B cell (primary cell): ENCODE data around the gene PRKAG2. TPM values are rescaled to one million over a fixed set of nuclear protein-coding genes. Genes with fewer than 3 reads are reported as not detected.

ENCODE experiments used
- ATAC-seq: fragments of 200-7000 bp; cut with Tn5 transposase; one replicate; pipeline ENCODE4 v1.10.0; 2021; ENCODE audit warnings: low read depth, mild to moderate bottlenecking, moderate number of reproducible peaks, moderate library complexity
- CTCF ChIA-PET: fragments of 350-600 bp; sonication (Branson Sonifier 250); formaldehyde crosslinking; loops from one replicate; lab custom pipeline; 2021; ENCODE audit warnings: antibody characterized with exemption, inconsistent platforms; lab: Charles Lee
- POLR2A ChIA-PET: fragments of 350-600 bp; sonication (Branson Sonifier 250); formaldehyde crosslinking; loops from one replicate; lab custom pipeline; 2021; ENCODE audit warnings: antibody characterized with exemption; lab: Charles Lee
- DNase-seq: peaks from one replicate; pipeline ENCODE4 v3.0.0; 2013
- H2AFZ ChIP-seq: 2 replicates; pipeline ENCODE4 v1.6.1; 2012; ENCODE audit warnings: mild to moderate bottlenecking, low read depth, low read length; ENCODE audit not compliant: insufficient read depth, poor library complexity, severe bottlenecking
- H3K27ac ChIP-seq, 2 donors: 1 replicate in 1 of 2; 2 replicates in 1 of 2; pipeline ENCODE4 v1.5.1; 2012 to 2013; ENCODE audit warnings: low read length in 2 of 2, mild to moderate bottlenecking in 2 of 2, moderate library complexity in 1 of 2
- H3K27me3 ChIP-seq, 4 experiments: fragments of 200-600 bp in 1 of 4; sonication (generic) in 1 of 4; replicated peaks in 1 of 4; 1 replicate in 2 of 4; 2 replicates in 2 of 4; pipeline versions ENCODE4 v1.6.1 to v1.7.0; 2013 to 2016; ENCODE audit warnings: low read length in 3 of 4, mild to moderate bottlenecking in 2 of 4, mixed read lengths in 1 of 4, moderate library complexity in 1 of 4; ENCODE audit not compliant: insufficient read depth in 4 of 4, control insufficient read depth in 3 of 4; ENCODE audit errors: control extremely low read depth in 1 of 4
- H3K36me3 ChIP-seq, 2 experiments: replicated peaks in 1 of 2; 1 replicate in 1 of 2; 2 replicates in 1 of 2; pipeline versions ENCODE4 v1.6.1 to v1.7.1; 2013; ENCODE audit warnings: low read length in 1 of 2; ENCODE audit not compliant: insufficient read depth in 2 of 2, control insufficient read depth in 1 of 2; ENCODE audit errors: control extremely low read depth in 1 of 2, extremely low read depth in 1 of 2
- H3K4me1 ChIP-seq, 2 donors: fragments of 200-600 bp in 1 of 2; sonication (generic) in 1 of 2; 1 replicate in 1 of 2; 2 replicates in 1 of 2; pipeline versions ENCODE4 v1.5.1 to v1.6.1; 2013 to 2017; ENCODE audit warnings: low read length in 2 of 2; ENCODE audit not compliant: control insufficient read depth in 2 of 2, insufficient read depth in 2 of 2
- H3K4me2 ChIP-seq: replicated peaks from 2 replicates; pipeline ENCODE3; 2012; ENCODE audit warnings: mild to moderate bottlenecking, low read depth, low read length; ENCODE audit not compliant: poor library complexity, severe bottlenecking
- H3K4me3 ChIP-seq, 5 experiments: fragments of 200-600 bp in 1 of 5; sonication (generic) in 1 of 5; 1 replicate in 3 of 5; 2 replicates in 2 of 5; pipeline versions ENCODE4 v1.5.1 to v1.7.0; 2011 to 2016; ENCODE audit warnings: low read length in 4 of 5, mild to moderate bottlenecking in 4 of 5, low read depth in 2 of 5, control low read depth in 1 of 5, moderate library complexity in 1 of 5; ENCODE audit not compliant: insufficient read depth in 1 of 5; ENCODE audit errors: control extremely low read depth in 1 of 5, extremely low read depth in 1 of 5
- H3K79me2 ChIP-seq: fragments of 200-600 bp; sonication (generic); one replicate; pipeline ENCODE4 v1.6.0; 2016; ENCODE audit warnings: low read length; ENCODE audit not compliant: control insufficient read depth, insufficient read depth
- H3K9ac ChIP-seq: fragments of 200-600 bp; sonication (generic); 2 replicates; pipeline ENCODE4 v1.6.1; 2017; ENCODE audit warnings: mild to moderate bottlenecking, low read length, moderate library complexity
- H3K9me3 ChIP-seq, 3 donors: one replicate each; pipeline versions ENCODE4 v1.6.1 to v1.7.1; 2013; ENCODE audit warnings: low read length in 2 of 3; ENCODE audit not compliant: control insufficient read depth in 2 of 3, insufficient read depth in 1 of 3; ENCODE audit errors: control extremely low read depth in 1 of 3
- H4K20me1 ChIP-seq: 2 replicates; pipeline ENCODE4 v1.6.0; 2012; ENCODE audit warnings: mild to moderate bottlenecking, low read length; ENCODE audit not compliant: insufficient read depth, control insufficient read depth, poor library complexity, severe bottlenecking
- H3K27ac Mint-ChIP-seq: one replicate; pipeline ENCODE4 v1.8.0; 2021; ENCODE audit warnings: mixed read lengths
- H3K27me3 Mint-ChIP-seq: one replicate; pipeline ENCODE4 v1.8.0; 2021; ENCODE audit warnings: mixed read lengths
- H3K4me1 Mint-ChIP-seq: one replicate; pipeline ENCODE4 v1.8.0; 2021; ENCODE audit warnings: mixed read lengths
- H3K4me3 Mint-ChIP-seq: one replicate; pipeline ENCODE4 v1.8.0; 2021; ENCODE audit warnings: mixed read lengths
- H3K9me3 Mint-ChIP-seq: one replicate; pipeline ENCODE4 v1.8.0; 2022; ENCODE audit warnings: mixed read lengths; ENCODE audit not compliant: insufficient read depth
- EZH2 ChIP-seq: IDR thresholded peaks from 2 replicates; pipeline ENCODE4 v1.6.1; 2012; ENCODE audit warnings: borderline replicate concordance, low read depth, mild to moderate bottlenecking, moderate library complexity, low read length; ENCODE audit not compliant: insufficient read depth, poor library complexity, severe bottlenecking
- WGBS: methylation state at CpG from one replicate; pipeline ENCODE4 v1.1.5; 2013; ENCODE audit warnings: missing lambda C conversion rate; ENCODE audit not compliant: insufficient coverage; 5-methylcytosine and 5-hydroxymethylcytosine counted together
- intact Hi-C: fragments of 100-400 bp; cut with micrococcal nuclease; formaldehyde crosslinking; loops from one replicate; pipeline ENCODE4 v1.10.0; 2022
- polyA plus RNA-seq: library from polyadenylated mRNA; depleted of rRNA; stranded (reverse); fragments of >200 nt; gene quantifications from 2 replicates; pipeline ENCODE4 v1.2.3, GENCODE V29; 2012
- total RNA-seq, 2 donors: library from RNA; stranded (reverse); fragments of 120-200 nt in 1 of 2; gene quantifications; 1 replicate in 1 of 2; 2 replicates in 1 of 2; pipeline versions ENCODE4 v1.2.3 to v1.2.4, GENCODE V29; 2013 to 2022
- TF ChIP-seq, protein P1 (sequence below): fragments of 200-600 bp; IDR thresholded peaks from one replicate; pipeline ENCODE4 v1.8.0; 2022; ENCODE audit warnings: antibody characterized with exemption, mild to moderate bottlenecking

PRKAG2 gene
- total and polyA plus RNA-seq, 2 donors (not counting 1 experiment from before 2014, with no cell fraction given) = 22.1 to 56.3 TPM

DNA sequence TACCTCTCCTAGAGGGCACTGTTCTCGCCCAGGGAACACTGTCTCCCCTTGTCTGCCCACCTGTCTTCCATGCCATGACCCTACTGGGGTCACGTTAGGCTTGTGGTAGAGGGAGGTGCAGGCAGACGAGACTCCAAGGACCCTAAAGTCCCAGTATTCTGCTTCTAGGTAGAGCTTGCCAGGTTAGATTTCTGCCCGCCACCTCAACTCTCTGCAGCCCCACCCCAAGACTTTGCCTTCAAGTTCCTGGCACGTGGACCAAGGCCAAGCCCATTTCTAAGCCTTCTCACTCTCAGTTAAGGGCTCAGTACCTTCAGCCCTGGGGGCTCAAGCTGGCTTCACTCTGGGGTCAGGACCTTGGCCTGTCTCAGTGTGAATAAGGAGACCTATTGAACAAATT lies 16.1 kb downstream of the PRKAG2 start:
- intact Hi-C loops = no loop called here
- Mint-ChIP-seq H3K27ac (no peak overlapping the region), H3K4me3 (no peak overlapping the region), H3K9me3 (no peaks in the 10 kb centered on the region), H3K4me1 (peaks cover 22% of the 10 kb centered on the region), H3K27me3 (no peaks in the 10 kb centered on the region)
- ChIA-PET POLR2A (no interaction called here), CTCF (no interaction called here)
- H3K9ac ChIP-seq = no peak overlapping the region
- H3K27ac ChIP-seq = no peak overlapping the region
- H4K20me1 ChIP-seq = peaks cover 94% of the 10 kb centered on the region
- TF ChIP-seq EZH2 = no peak
- TF ChIP-seq, protein P1, sequence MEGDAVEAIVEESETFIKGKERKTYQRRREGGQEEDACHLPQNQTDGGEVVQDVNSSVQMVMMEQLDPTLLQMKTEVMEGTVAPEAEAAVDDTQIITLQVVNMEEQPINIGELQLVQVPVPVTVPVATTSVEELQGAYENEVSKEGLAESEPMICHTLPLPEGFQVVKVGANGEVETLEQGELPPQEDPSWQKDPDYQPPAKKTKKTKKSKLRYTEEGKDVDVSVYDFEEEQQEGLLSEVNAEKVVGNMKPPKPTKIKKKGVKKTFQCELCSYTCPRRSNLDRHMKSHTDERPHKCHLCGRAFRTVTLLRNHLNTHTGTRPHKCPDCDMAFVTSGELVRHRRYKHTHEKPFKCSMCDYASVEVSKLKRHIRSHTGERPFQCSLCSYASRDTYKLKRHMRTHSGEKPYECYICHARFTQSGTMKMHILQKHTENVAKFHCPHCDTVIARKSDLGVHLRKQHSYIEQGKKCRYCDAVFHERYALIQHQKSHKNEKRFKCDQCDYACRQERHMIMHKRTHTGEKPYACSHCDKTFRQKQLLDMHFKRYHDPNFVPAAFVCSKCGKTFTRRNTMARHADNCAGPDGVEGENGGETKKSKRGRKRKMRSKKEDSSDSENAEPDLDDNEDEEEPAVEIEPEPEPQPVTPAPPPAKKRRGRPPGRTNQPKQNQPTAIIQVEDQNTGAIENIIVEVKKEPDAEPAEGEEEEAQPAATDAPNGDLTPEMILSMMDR = no peak
- peaks cover 79% of the 10 kb centered on the region for H3K79me2 ChIP-seq
- no peaks in the 10 kb centered on the region for H3K27me3 ChIP-seq
- DNase-seq (no peak), ATAC-seq (no peak)
- no peak overlapping the region for H3K4me2 ChIP-seq
- 92% methylated on average over 2 of the region's 5 CpGs for WGBS
- no peak overlapping the region for H2AFZ ChIP-seq
- peaks cover 0 to 2% of the 10 kb centered on the region in 2 experiments for H3K36me3 ChIP-seq
- peaks cover 9 to 14% of the 10 kb centered on the region in 2 donors for H3K4me1 ChIP-seq
- no peaks in the 10 kb centered on the region for H3K9me3 ChIP-seq
- H3K4me3 ChIP-seq = no peak overlapping the region

GRCh38 chr7:151859948-151860685 lies 16.8 kb downstream of the PRKAG2 start:
- H3K4me2 ChIP-seq = no peak overlapping the region
- intact Hi-C loops = no loop called here
- POLR2A ChIA-PET = no interaction called here
- no peak overlapping the region for H2AFZ ChIP-seq
- H3K27me3 ChIP-seq = no peaks in the 10 kb centered on the region
- WGBS = 89% methylated on average over 13 of the region's 15 CpGs
- H3K9me3 ChIP-seq = no peaks in the 10 kb centered on the region
- H3K4me1 Mint-ChIP-seq = peaks cover 18% of the 10 kb centered on the region
- DNase-seq (no peak), ATAC-seq (no peak)
- CTCF ChIA-PET = interaction anchor here (1.7 kb wide), 1 partner anchor 73 kb away, joined by 3 read pairs; no protein-coding TSS in a partner anchor
- H3K36me3 ChIP-seq = peaks cover 0 to 2% of the 10 kb centered on the region in 2 experiments
- no peak overlapping the region for H3K4me3 ChIP-seq
- H3K9ac ChIP-seq = no peak overlapping the region
- no peaks in the 10 kb centered on the region for H3K27me3 Mint-ChIP-seq
- H4K20me1 ChIP-seq = peaks cover 95% of the 10 kb centered on the region
- TF ChIP-seq, protein P1 = no peak
- no peak for TF ChIP-seq EZH2
- peaks cover 78% of the 10 kb centered on the region for H3K79me2 ChIP-seq
- no peak overlapping the region for H3K27ac ChIP-seq
- peaks cover 9 to 14% of the 10 kb centered on the region in 2 donors for H3K4me1 ChIP-seq
- no peak overlapping the region for H3K27ac Mint-ChIP-seq
- no peaks in the 10 kb centered on the region for H3K9me3 Mint-ChIP-seq
- H3K4me3 Mint-ChIP-seq = no peak overlapping the region
